ENCODE data around the gene NUDT6.

The NUDT6 gene

GRCh38 chr4:122895336-122895995 lies 26.9 kb downstream of the NUDT6 start:
- Histone ChIP-seq H3K27me3 (ENCODE audit: insufficient read depth, low read length) (no peaks in the 10 kb centered on the region), H3K9me2 (ENCODE audit: low read depth, low read length) (no peaks in the 10 kb centered on the region), H3F3A (ENCODE audit: insufficient read depth, low read length) (no peaks in the 10 kb centered on the region), H2AFZ (ENCODE audit: low read length) (no peak overlapping the region), H3K36me3 (ENCODE audit: insufficient read depth, low read length) (no peaks in the 10 kb centered on the region), H3K9me3 (ENCODE audit: low read length) (no peaks in the 10 kb centered on the region), H3K4me2 (ENCODE audit: low read length) (no peak overlapping the region), H3K4me3 (ENCODE audit: low read depth, low read length, poor library complexity, severe bottlenecking) (no peak overlapping the region), H3K4me1 (ENCODE audit: insufficient read depth, low read length, severe bottlenecking) (no peaks in the 10 kb centered on the region), H3K79me2 (ENCODE audit: insufficient read depth, low read length) (no peaks in the 10 kb centered on the region), H3K9ac (ENCODE audit: low read length) (no peak overlapping the region), H3K27ac (ENCODE audit: low read depth, low read length, poor library complexity, severe bottlenecking) (no peak overlapping the region), H4K20me1 (ENCODE audit: insufficient read depth, low read length) (no peaks in the 10 kb centered on the region)
- no peak for TF ChIP-seq CTCF (IDR thresholded peaks at IDR 0.05; ENCODE audit: low read length)
- TF ChIP-seq EZH2 (IDR thresholded peaks at IDR 0.05; ENCODE audit: borderline replicate concordance, low read length) = no peak

GRCh38 chr4:122894827-122895226 lies 27.6 kb downstream of the NUDT6 start:
- no peaks in the 10 kb centered on the region for H3K9me2 ChIP-seq (ENCODE audit: low read depth, low read length)
- H3K4me1 ChIP-seq (ENCODE audit: insufficient read depth, low read length, severe bottlenecking) = no peaks in the 10 kb centered on the region
- H3K79me2 ChIP-seq (ENCODE audit: insufficient read depth, low read length) = no peaks in the 10 kb centered on the region
- no peaks in the 10 kb centered on the region for H3F3A ChIP-seq (ENCODE audit: insufficient read depth, low read length)
- no peak overlapping the region for H3K4me2 ChIP-seq (ENCODE audit: low read length)
- no peak overlapping the region for H3K27ac ChIP-seq (ENCODE audit: low read depth, low read length, poor library complexity, severe bottlenecking)
- TF ChIP-seq CTCF (IDR thresholded peaks at IDR 0.05; ENCODE audit: low read length) (no peak), EZH2 (IDR thresholded peaks at IDR 0.05; ENCODE audit: borderline replicate concordance, low read length) (no peak)
- no peaks in the 10 kb centered on the region for H3K36me3 ChIP-seq (ENCODE audit: insufficient read depth, low read length)
- H3K9ac ChIP-seq (ENCODE audit: low read length) = no peak overlapping the region
- no peaks in the 10 kb centered on the region for H3K9me3 ChIP-seq (ENCODE audit: low read length)
- H3K4me3 ChIP-seq (ENCODE audit: low read depth, low read length, poor library complexity, severe bottlenecking) = no peak overlapping the region
- H4K20me1 ChIP-seq (ENCODE audit: insufficient read depth, low read length) = no peaks in the 10 kb centered on the region
- no peak overlapping the region for H2AFZ ChIP-seq (ENCODE audit: low read length)
- no peaks in the 10 kb centered on the region for H3K27me3 ChIP-seq (ENCODE audit: insufficient read depth, low read length)

- H3K27ac ChIP-seq (ENCODE audit: low read depth, low read length, poor library complexity, severe bottlenecking) = no peak overlapping the region
- no peaks in the 10 kb centered on the region for H3F3A ChIP-seq (ENCODE audit: insufficient read depth, low read length)
- no peaks in the 10 kb centered on the region for H3K27me3 ChIP-seq (ENCODE audit: insufficient read depth, low read length)
- no peak overlapping the region for H3K4me2 ChIP-seq (ENCODE audit: low read length)
- H3K4me3 ChIP-seq (ENCODE audit: low read depth, low read length, poor library complexity, severe bottlenecking) = no peak overlapping the region
- H3K79me2 ChIP-seq (ENCODE audit: insufficient read depth, low read length) = no peaks in the 10 kb centered on the region
- H2AFZ ChIP-seq (ENCODE audit: low read length) = no peak overlapping the region
- no peaks in the 10 kb centered on the region for H3K4me1 ChIP-seq (ENCODE audit: insufficient read depth, low read length, severe bottlenecking)
- H3K9me2 ChIP-seq (ENCODE audit: low read depth, low read length) = no peaks in the 10 kb centered on the region
- no peaks in the 10 kb centered on the region for H3K36me3 ChIP-seq (ENCODE audit: insufficient read depth, low read length)
- no peaks in the 10 kb centered on the region for H3K9me3 ChIP-seq (ENCODE audit: low read length)
- H4K20me1 ChIP-seq (ENCODE audit: insufficient read depth, low read length) = no peaks in the 10 kb centered on the region
- H3K9ac ChIP-seq (ENCODE audit: low read length) = no peak overlapping the region
- TF ChIP-seq CTCF (IDR thresholded peaks at IDR 0.05; ENCODE audit: low read length) = no peak
- no peak for TF ChIP-seq EZH2 (IDR thresholded peaks at IDR 0.05; ENCODE audit: borderline replicate concordance, low read length)
Measured at GRCh38 chr4:122890147-122890795, 32.1 kb downstream of the NUDT6 start.
